HG03095 (cell line): ENCODE data around the gene NISCH.
A peak's percentile ranks its signal among the peaks of the same experiment; 100 is the strongest.
"Not testable (repeated sequence)": the region's sequence is repeated elsewhere in the genome, so short reads cannot be mapped to it uniquely, and the experiment has no call there.

ENCODE experiments used
- ATAC-seq: cut with Tn5 transposase; IDR thresholded peaks from one replicate; pipeline ENCODE4 v1.9.1; 2021; ENCODE audit warnings: moderate library complexity; ENCODE audit not compliant: unreplicated experiment

Gene NISCH

DNA sequence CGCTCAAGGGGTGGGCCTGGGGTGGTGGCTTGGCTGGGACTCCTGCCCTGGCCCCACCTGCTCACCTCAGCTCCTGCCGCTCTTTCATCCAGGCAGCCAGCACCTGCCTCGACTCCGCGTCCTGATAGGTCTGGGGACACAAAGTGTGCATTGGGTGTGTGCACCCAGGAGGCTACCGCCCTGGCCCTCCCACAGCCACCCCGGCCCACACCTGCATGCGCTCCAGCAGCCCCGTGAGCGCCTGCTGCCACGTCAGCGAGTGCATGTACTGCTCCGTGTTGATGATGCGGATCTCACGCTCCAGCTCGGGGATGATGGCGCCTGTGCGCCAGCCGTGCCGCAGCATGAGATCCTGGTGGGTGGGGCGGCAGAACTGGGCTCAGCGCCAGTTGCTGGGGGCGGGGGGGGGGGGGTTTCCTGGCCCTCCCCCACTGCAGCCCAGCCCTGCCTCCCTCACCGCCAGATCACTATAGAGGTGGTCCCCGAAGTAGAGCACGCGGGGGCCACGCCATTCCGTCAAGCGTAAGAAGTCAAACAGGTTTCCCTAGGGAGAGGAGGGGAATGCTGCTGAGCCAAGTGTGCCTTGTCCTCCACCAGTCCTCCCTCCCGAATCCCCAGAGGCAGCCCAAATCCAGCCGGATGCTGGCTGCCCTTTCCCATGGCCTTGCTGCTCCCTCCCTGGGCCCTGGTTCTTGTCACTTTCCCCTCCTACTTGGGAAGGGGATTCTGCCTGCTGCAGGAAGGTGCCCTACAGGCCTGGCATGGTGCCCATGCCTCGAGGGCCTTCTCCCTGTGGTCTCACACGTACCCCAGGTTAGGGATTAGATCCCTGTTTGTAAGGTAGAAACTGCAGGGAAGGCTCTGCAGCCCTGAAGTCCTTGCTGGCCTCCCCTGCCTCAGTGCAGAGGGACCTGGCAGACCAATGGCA is 69.6 kb downstream of the NISCH start:
- ATAC-seq = no peak

GRCh38 chr3:52525680-52526561 is 70.5 kb downstream of the NISCH start:
- ATAC-seq = no peak

DNA sequence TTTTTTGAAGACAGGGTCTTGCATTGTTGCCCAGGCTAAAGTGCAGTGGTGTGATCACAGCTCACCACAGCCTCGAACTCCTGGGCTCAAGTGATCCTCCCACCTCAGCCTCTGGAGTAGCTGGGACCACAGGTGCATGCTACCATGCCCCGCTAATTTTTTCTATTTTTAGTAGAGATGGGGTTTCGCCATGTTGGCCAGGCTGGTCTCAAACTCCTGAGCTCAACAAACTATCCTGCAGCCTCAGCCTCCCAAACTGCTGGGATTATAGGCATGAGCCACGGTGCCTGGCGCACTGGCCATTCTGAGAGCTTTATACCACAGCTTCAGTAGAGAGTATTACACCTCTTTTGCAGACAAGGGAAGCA is 71.3 kb downstream of the NISCH start:
- ATAC-seq = not testable (repeated sequence)

- ATAC-seq = no peak
These were observed 71.8 kb downstream of the NISCH start for GRCh38 chr3:52527039-52527731.

- ATAC-seq = no peak
These were observed 72.6 kb downstream of the NISCH start for GRCh38 chr3:52527732-52528585.

GRCh38 chr3:52528586-52529375 is 73.4 kb downstream of the NISCH start:
- no peak for ATAC-seq

DNA sequence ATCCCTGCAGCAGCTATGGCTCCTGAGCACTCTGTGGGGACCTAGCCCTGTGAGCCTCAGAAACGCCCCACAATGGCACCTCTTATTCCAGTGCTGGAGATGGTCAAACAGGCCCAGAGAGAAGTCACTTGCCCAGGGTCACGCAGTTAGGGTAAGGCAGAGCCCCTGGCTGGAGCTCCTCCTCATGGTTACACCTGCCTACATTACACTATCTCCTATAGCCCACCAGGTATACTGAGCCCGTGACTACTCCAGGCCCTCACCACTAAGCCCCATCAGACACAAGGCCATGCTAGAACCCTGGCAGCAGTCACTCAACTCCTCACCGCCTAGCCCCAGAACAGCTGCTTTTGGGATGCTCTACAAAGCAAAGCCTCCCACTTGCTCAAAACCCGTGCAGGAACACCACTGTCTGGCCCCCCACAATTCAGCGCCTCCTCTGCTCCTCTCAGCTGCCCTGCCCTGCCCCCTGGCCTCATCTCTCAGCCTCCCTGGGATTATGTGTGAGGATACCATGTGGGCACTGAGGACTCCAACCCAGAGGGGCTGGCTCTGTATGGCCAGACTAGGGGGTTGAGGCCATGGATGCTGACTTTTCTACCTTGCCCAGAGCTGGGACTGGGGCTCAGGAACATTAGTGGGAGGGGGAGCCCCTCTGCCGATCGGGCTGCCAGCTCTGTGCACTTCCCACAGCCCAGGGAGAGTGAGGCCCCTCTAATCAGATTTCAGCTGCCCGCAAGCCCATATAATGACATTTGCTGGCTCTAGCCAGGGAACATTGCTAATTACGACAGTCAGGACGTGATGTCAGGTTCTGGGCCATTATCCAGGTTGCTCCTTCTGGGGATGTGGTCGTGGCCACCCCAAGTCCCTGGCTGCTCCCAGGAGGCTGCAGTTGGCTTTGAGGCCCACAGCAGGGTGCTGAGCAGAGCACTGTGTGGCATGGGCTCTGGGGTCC is 74.3 kb downstream of the NISCH start:
- ATAC-seq = no peak

- no peak for ATAC-seq
These were observed 75.8 kb downstream of the NISCH start for GRCh38 chr3:52530918-52531826.

DNA sequence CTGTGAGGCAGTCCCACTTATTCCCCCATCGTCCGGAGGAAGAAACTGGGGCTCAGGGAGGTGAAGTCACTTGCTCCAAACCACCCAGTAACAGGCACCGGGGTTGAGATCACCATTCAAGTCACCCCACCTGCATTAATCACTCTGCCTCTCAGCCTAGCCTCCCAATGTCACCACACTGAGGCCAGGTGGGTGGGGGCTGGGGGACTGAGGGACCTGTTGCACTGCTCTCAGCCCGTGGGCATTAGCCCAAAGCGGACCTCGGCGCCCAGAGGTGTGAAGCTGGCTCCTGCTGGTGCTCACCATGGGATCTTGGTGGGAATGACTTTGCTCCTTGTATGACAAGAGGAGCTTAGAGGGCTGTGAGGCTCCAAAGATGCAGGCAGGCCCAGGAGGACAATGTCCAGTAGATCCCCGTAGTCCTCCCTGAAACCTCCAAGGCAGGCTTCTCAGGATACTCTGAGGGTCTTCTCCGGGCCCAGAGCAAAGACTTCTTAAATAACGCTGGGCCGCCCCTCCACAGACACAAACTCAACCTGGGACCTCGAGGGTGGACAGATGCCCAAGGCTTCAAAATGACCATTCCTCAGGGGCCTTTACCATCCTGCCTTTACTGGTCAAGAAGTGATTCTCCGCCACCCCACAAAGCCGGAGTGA is 76.6 kb downstream of the NISCH start:
- ATAC-seq = no peak

DNA sequence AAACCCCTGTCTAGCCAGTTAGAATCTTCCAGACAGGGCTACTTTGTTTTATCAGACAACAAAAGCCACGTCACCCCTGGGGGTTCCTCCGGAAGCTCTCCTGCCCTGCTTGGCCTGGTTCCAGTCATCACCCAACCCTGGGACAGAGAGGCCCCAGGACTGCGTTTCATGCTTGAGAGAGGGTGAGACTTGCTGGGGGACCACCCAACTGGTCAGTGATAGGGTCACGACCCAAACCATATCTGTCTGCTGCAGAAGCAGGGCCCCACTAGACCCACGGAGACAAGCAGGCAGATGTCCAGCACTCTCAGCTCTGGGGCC is 77.1 kb downstream of the NISCH start:
- no peak for ATAC-seq

DNA sequence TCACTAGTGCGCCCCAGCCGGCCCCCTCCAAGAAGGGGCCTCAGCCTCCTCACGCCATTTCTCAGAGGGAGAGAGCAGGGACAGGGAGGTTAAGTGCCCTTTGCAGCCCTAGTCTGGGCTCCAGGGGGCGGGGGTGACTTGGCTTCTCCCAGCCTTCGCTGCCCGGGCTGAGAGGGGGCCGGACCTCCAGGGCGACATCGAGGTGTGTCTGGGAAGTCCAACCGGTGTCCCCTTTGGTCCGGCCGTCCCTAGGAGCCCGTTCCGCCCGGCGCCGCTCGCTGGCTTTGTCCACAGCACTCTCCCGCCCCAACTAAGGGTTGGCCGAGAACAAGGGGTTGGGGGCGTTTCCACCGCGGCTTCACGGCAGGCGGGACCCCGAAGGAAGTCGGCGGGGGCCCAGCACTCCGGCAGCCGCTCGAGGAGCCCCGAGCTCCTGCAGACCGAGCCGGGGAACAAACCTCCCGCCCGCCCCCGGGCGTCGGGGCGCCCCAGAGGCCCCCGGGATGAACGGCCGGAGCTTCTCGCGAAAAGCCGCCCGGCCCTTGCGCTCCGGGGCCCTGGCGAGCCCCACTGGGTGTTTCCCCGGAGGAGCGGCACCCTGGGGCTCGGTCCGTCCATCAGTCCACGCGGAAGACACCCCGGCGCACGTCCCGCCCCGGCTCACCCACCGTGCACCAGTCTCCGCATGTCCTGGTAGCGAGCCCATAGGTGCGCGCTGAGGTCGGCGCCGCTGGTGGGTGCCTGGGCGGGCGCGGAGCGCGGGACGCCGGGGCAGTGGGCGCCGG is 77.6 kb downstream of the NISCH start:
- no peak for ATAC-seq

GRCh38 chr3:52533623-52534280 is 78.3 kb downstream of the NISCH start, which contains the start of gene NT5DC2:
NT5DC2 (minus strand) TSS chr3:52533857; CDS start chr3:52533737, 120 bp downstream.
- peak; percentile 32 for ATAC-seq

- no peak for ATAC-seq
These were observed 79.1 kb downstream of the NISCH start for GRCh38 chr3:52534281-52535183.

DNA sequence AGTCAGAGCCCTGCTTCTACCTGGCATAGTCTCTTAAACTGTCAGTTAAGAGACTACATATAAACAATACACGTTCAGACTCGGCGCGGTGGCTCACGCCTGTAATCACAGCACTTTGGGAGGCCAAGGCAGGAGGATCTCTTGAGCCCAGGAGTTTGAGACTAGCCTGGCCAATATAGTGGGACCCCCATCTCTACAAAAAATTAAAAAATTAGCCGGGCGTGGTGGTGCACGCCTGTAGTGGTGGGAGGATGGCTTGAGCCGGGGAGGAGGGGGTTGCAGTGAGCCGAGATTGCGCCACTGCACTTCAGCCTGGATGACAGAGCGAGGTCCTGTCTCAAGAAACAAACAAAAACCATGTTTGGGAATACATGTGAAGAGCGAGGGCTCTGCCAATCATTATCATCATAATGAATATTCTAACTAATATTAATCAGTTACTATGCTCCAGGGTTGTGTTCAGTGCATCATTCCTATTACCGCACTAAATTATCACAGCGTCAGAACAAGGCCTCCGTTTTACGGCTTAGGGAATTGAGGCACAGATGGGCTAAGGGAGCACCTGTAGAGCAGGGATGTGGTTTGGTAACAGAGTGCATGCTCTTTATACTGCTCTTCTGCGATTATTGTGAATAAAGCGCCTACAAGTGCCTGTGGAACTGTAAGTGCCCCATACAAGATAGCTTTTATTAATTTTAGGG is 80.2 kb downstream of the NISCH start:
- no peak for ATAC-seq
